Measurements from ENCODE around the gene ZBTB2. TPM values are rescaled to one million over a fixed set of nuclear protein-coding genes. Genes with fewer than 3 reads are reported as not detected.

The ZBTB2 gene, protein sequence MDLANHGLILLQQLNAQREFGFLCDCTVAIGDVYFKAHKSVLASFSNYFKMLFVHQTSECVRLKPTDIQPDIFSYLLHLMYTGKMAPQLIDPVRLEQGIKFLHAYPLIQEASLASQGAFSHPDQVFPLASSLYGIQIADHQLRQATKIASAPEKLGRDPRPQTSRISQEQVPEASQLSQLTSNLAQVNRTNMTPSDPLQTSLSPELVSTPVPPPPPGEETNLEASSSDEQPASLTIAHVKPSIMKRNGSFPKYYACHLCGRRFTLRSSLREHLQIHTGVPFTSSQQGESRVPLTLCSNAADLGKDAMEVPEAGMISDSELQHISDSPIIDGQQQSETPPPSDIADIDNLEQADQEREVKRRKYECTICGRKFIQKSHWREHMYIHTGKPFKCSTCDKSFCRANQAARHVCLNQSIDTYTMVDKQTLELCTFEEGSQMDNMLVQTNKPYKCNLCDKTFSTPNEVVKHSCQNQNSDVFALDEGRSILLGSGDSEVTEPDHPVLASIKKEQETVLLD
- total RNA-seq, result 8.9 and 9.9 TPM in 2 replicates

DNA sequence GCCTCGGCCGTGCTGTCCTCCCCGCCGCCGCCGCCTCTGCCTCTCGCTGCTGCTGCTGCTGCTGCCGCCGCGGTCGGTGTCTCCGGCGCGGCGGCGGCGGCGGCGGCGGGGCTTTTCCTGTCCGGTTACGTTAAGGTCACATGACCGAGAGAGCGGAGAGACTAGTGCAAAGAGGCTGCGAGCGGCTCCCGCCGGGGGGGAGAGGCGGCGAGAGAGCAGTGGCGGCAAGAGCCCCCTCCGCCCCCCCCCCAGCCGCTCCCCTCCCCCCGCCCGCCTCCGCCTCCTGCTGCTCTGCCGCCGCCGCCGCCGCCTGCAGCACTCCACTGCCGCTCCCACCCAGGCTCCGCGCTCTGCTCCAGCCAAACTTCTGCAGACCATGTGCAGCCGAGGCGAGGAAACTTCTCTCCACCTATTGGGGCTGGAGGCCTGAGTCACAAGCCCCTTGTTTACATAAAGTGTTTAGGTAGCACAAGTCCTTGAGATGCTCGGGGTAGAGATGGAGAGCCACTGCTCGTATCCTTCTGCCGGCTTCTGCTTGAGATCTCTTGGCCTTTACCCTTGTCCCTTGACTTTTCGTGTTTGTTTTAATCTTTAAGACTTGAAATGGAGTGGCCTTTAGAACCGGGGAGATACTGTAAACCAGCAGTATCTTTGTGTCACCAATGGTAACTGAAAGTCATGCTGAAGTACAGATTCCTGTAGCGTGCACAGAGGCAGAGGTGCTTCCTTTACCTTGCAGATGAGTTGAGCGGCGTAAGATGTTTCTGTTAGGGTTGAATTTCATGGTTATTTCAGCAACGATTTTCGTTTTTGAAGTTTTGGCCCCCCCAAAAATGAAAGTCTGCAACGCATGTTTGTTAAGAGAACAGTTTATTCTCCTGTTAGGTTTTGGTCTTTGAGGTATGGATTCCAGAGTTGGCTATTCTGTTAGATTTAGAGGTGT, at the start of gene ZBTB2:
ZBTB2 (minus strand) TSS at position 89 of the 943 bp plus-strand sequence. CDS start 17,922 bp downstream, outside the sequence.

Other genes starting within 250 kb of the ZBTB2 start
- 3.2 and 10.9 TPM in 2 replicates for gene AKAP12, start 151.6 kb downstream of the ZBTB2 start, total RNA-seq
- gene RMND1, start 60.6 kb upstream of the ZBTB2 start, total RNA-seq, result 28.4 and 41.6 TPM in 2 replicates
- under 0.01 and 1.1 TPM in 2 replicates for gene CCDC170, start 102.5 kb upstream of the ZBTB2 start, total RNA-seq